ENCODE measurements around the gene ITPK1.

GRCh38 chr14:93012951-93013719 is 102.6 kb downstream of the ITPK1 start:
- TF ChIP-seq CTCF (IDR thresholded peaks at IDR 0.05) (no peak), POLR2A (IDR thresholded peaks at IDR 0.05) (no peak)

Data from thyroid gland (tissue), 4 donors.